IMR-90 (cell line): ENCODE measurements around the gene NOX3. TPM values are rescaled to one million over a fixed set of nuclear protein-coding genes. Genes with fewer than 3 reads are reported as not detected.

Experiments
- ATAC-seq: fragments of 200-7000 bp; cut with Tn5 transposase; 2 replicates; pipeline ENCODE4 v1.9.1; 2020; ENCODE audit warnings: low read depth, mild to moderate bottlenecking, moderate library complexity
- BruUV-seq: library from RNA; stranded (reverse); fragments of 400-500 nt; replicated peaks from 2 replicates; lab custom pipeline; 2021; lab: Mats Ljungman, UMichigan
- CTCF ChIA-PET: fragments of 300-600 bp; formaldehyde crosslinking; extraction: SDS; loops from one replicate; lab custom pipeline; 2021; ENCODE audit warnings: antibody characterized with exemption; lab: Yijun Ruan, JAX
- POLR2A ChIA-PET: fragments of 300-600 bp; sonication (Branson Sonifier 250); formaldehyde crosslinking; loops from one replicate; lab custom pipeline; 2022; ENCODE audit warnings: antibody characterized with exemption; ENCODE audit not compliant: unreplicated experiment; lab: Charles Lee
- DNase-seq: peaks from one replicate; pipeline ENCODE4 v3.0.0; 2013
- H2AFZ ChIP-seq: replicated peaks from 2 replicates; pipeline ENCODE3; 2013; ENCODE audit warnings: low read length, mild to moderate bottlenecking; ENCODE audit not compliant: poor library complexity
- H2AK5ac ChIP-seq: 2 replicates; pipeline ENCODE4 v1.6.1; 2013; ENCODE audit warnings: low read depth, low read length, inconsistent platforms
- H2AK9ac ChIP-seq: replicated peaks from 2 replicates; pipeline ENCODE3; 2013; ENCODE audit warnings: mild to moderate bottlenecking, low read depth, low read length, moderate library complexity; ENCODE audit not compliant: poor library complexity
- H2BK120ac ChIP-seq: 2 replicates; pipeline ENCODE4 v1.6.1; 2013; ENCODE audit warnings: low read depth, low read length, inconsistent platforms
- H2BK15ac ChIP-seq: 3 replicates; pipeline ENCODE4 v1.6.1; 2013; ENCODE audit warnings: low read depth, low read length, inconsistent platforms
- H2BK20ac ChIP-seq: 2 replicates; pipeline ENCODE4 v1.6.1; 2013; ENCODE audit warnings: low read depth, mild to moderate bottlenecking, inconsistent platforms, low read length, moderate library complexity
- H2BK5ac ChIP-seq: 2 replicates; pipeline ENCODE4 v1.6.1; 2013; ENCODE audit warnings: mild to moderate bottlenecking, low read depth, low read length, inconsistent platforms; ENCODE audit not compliant: poor library complexity, severe bottlenecking
- H3K14ac ChIP-seq: replicated peaks from 2 replicates; pipeline ENCODE4 v1.6.1; 2013; ENCODE audit warnings: low read depth, low read length, inconsistent platforms
- H3K18ac ChIP-seq: 2 replicates; pipeline ENCODE4 v1.6.1; 2013; ENCODE audit warnings: low read depth, low read length, control low read depth
- H3K23ac ChIP-seq: 2 replicates; pipeline ENCODE4 v1.6.1; 2013; ENCODE audit warnings: low read depth, low read length, inconsistent platforms
- H3K27ac ChIP-seq: 2 replicates; pipeline ENCODE4 v1.5.1; 2013; ENCODE audit warnings: mild to moderate bottlenecking, control low read depth, low read length; ENCODE audit not compliant: insufficient read depth
- H3K27me3 ChIP-seq: 2 replicates; pipeline ENCODE4 v1.6.1; 2013; ENCODE audit warnings: low read length; ENCODE audit not compliant: control insufficient read depth, insufficient read depth
- H3K36me3 ChIP-seq: 2 replicates; pipeline ENCODE4 v1.6.1; 2013; ENCODE audit warnings: low read length, mixed read lengths; ENCODE audit not compliant: control insufficient read depth, insufficient read depth
- H3K4ac ChIP-seq: 2 replicates; pipeline ENCODE4 v1.6.1; 2013; ENCODE audit warnings: low read depth, low read length, inconsistent platforms
- H3K4me1 ChIP-seq: 2 replicates; pipeline ENCODE4 v1.6.1; 2013; ENCODE audit warnings: low read length, mixed read lengths; ENCODE audit not compliant: control insufficient read depth, insufficient read depth
- H3K4me2 ChIP-seq: 2 replicates; pipeline ENCODE4 v1.6.1; 2013; ENCODE audit warnings: low read depth, mild to moderate bottlenecking, control low read depth, low read length, moderate library complexity
- H3K4me3 ChIP-seq: 2 replicates; pipeline ENCODE4 v1.5.1; 2013; ENCODE audit warnings: low read depth, mild to moderate bottlenecking, control low read depth, low read length, moderate library complexity; ENCODE audit not compliant: insufficient read depth
- H3K56ac ChIP-seq: 2 replicates; pipeline ENCODE4 v1.6.1; 2013; ENCODE audit warnings: low read length, inconsistent platforms; ENCODE audit not compliant: insufficient read depth; ENCODE audit errors: extremely low read depth
- H3K79me1 ChIP-seq, 2 experiments: 2 replicates each; pipeline ENCODE4 v1.6.1; 2013; ENCODE audit warnings: low read length in 2 of 2, inconsistent platforms in 1 of 2, low read depth in 1 of 2
- H3K9ac ChIP-seq: 2 replicates; pipeline ENCODE4 v1.6.1; 2013; ENCODE audit warnings: low read depth, low read length, control low read depth
- H3K9me1 ChIP-seq: 2 replicates; pipeline ENCODE4 v1.6.1; 2013; ENCODE audit warnings: low read length, inconsistent platforms; ENCODE audit not compliant: insufficient read depth
- H3K9me3 ChIP-seq: 2 replicates; pipeline ENCODE4 v1.6.1; 2013; ENCODE audit warnings: low read length; ENCODE audit not compliant: control insufficient read depth, insufficient read depth
- H4K20me1 ChIP-seq: 2 replicates; pipeline ENCODE4 v1.6.1; 2013; ENCODE audit warnings: low read length, inconsistent platforms; ENCODE audit not compliant: insufficient read depth
- H4K5ac ChIP-seq: 2 replicates; pipeline ENCODE4 v1.6.1; 2013; ENCODE audit warnings: mild to moderate bottlenecking, low read depth, low read length, control low read depth
- H4K8ac ChIP-seq, 2 experiments: 2 replicates each; pipeline ENCODE4 v1.6.1; 2013; ENCODE audit warnings: low read depth in 2 of 2, low read length in 2 of 2, control low read depth in 1 of 2, inconsistent platforms in 1 of 2
- H4K91ac ChIP-seq: 2 replicates; pipeline ENCODE4 v1.6.1; 2013; ENCODE audit warnings: low read depth, low read length, inconsistent platforms; ENCODE audit not compliant: insufficient read depth
- CEBPB ChIP-seq: IDR thresholded peaks from 2 replicates; pipeline ENCODE4 v1.6.1; 2012; ENCODE audit warnings: low read depth, low read length, improper control_type of control experiment
- CHD1 ChIP-seq: IDR thresholded peaks from 2 replicates; pipeline ENCODE4 v1.6.1; 2012; ENCODE audit warnings: low read depth, low read length, improper control_type of control experiment
- CTCF ChIP-seq: conservative IDR thresholded peaks from 2 replicates; pipeline ENCODE4 v1.5.1; 2012; ENCODE audit warnings: mild to moderate bottlenecking, low read depth, low read length, improper control_type of control experiment
- FOS ChIP-seq: fragments of 150-350 bp; IDR thresholded peaks from 2 replicates; pipeline ENCODE4 v1.6.1; 2016; ENCODE audit warnings: low read depth, low read length
- MAFK ChIP-seq: IDR thresholded peaks from 2 replicates; pipeline ENCODE4 v1.6.1; 2012; ENCODE audit warnings: low read depth, low read length, improper control_type of control experiment
- MAZ ChIP-seq: IDR thresholded peaks from 2 replicates; pipeline ENCODE4 v1.6.1; 2012; ENCODE audit warnings: low read depth, mild to moderate bottlenecking, low read length, improper control_type of control experiment, moderate library complexity, borderline replicate concordance
- MXI1 ChIP-seq: IDR thresholded peaks from 2 replicates; pipeline ENCODE4 v1.6.1; 2012; ENCODE audit warnings: low read depth, mild to moderate bottlenecking, low read length, moderate library complexity, borderline replicate concordance
- POLR2A ChIP-seq: IDR thresholded peaks from 2 replicates; pipeline ENCODE4 v1.6.1; 2012; ENCODE audit warnings: mild to moderate bottlenecking, low read depth, low read length
- RCOR1 ChIP-seq: IDR thresholded peaks from 2 replicates; pipeline ENCODE4 v1.6.1; 2012; ENCODE audit warnings: mild to moderate bottlenecking, low read length, improper control_type of control experiment; ENCODE audit not compliant: insufficient replicate concordance
- USF2 ChIP-seq: fragments of 150-350 bp; IDR thresholded peaks from 2 replicates; pipeline ENCODE4 v1.6.1; 2017; ENCODE audit warnings: mild to moderate bottlenecking, antibody characterized with exemption, low read length, low read depth
- WGBS, 2 experiments: methylation state at CpG; one replicate each; pipeline versions ENCODE4 v1.1.5 to v1.1.7; 2013; ENCODE audit warnings: missing lambda C conversion rate in 2 of 2; ENCODE audit not compliant: insufficient read length in 1 of 2; ENCODE audit errors: extremely low coverage in 2 of 2; 5-methylcytosine and 5-hydroxymethylcytosine counted together
- dilution Hi-C: fragments of 300-500 bp; cut with HindIII; formaldehyde crosslinking; loops from one replicate; pipeline ENCODE4 v1.14.3; 2018; ENCODE audit warnings: low sequenced_read_pairs; ENCODE audit not compliant: unreplicated experiment
- in situ Hi-C: fragments of 300-500 bp; cut with MboI; formaldehyde crosslinking; loops from 3 replicates; pipeline ENCODE4 v1.14.3; 2019; ENCODE audit warnings: low sequenced_read_pairs, inconsistent platforms, mixed read lengths
- intact Hi-C: fragments of 100-400 bp; cut with micrococcal nuclease; formaldehyde crosslinking; loops from 2 replicates; pipeline ENCODE4 v1.10.0; 2022
- polyA plus RNA-seq, 3 experiments: library from polyadenylated mRNA; depleted of rRNA; stranded (reverse); fragments of >200 nt; gene quantifications; 2 replicates each; pipeline ENCODE4 v1.2.3, GENCODE V29; 2012; ENCODE audit warnings: low replicate concordance in 1 of 3
- total RNA-seq: library from RNA; depleted of rRNA; stranded (reverse); fragments of >200 nt; gene quantifications from 2 replicates; pipeline ENCODE4 v1.2.3, GENCODE V29; 2012

The NOX3 gene
- total and polyA plus RNA-seq, 2 of the 4 experiments (the other 2 are of a cell fraction): not detected

GRCh38 chr6:155493694-155494143 lies 38.1 kb upstream of the NOX3 start:
- H3K4ac ChIP-seq: no peak overlapping the region
- in situ Hi-C loops (loop anchor here (10.0 kb wide), 1 partner anchor 309 kb away; no protein-coding TSS in a partner anchor), dilution Hi-C loops (no loop called here), intact Hi-C loops (loop anchor here (2.0 kb wide), 1 partner anchor 117 kb away; no protein-coding TSS in a partner anchor)
- no CpG with 5 or more reads among the region's 4 CpGs for WGBS, 2 experiments
- H3K36me3 ChIP-seq: no peaks in the 10 kb centered on the region
- H3K4me2 ChIP-seq: no peak overlapping the region
- peak; percentile 73 for ATAC-seq
- H3K4me3 ChIP-seq: no peak overlapping the region
- H2BK15ac ChIP-seq: no peak overlapping the region; the same call in 2 of the 3 replicates
- H3K9me3 ChIP-seq: no peaks in the 10 kb centered on the region
- DNase-seq: peak; percentile 100
- H4K91ac ChIP-seq: no peak overlapping the region
- no peak overlapping the region for H2AK9ac ChIP-seq
- CTCF ChIA-PET: interaction anchor here (0.5 to 2.0 kb wide), 2 partner anchors 22 to 164 kb away, joined by 3 to 4 read pairs; no protein-coding TSS in a partner anchor
- H3K27ac ChIP-seq: no peak overlapping the region; the same call in 1 of the 2 replicates
- no peaks in the 10 kb centered on the region for H3K27me3 ChIP-seq
- no peak overlapping the region for H4K5ac ChIP-seq
- peaks cover 18% of the 10 kb centered on the region for H3K4me1 ChIP-seq
- no peak overlapping the region for H3K14ac ChIP-seq
- no peak overlapping the region; the same call in 1 of the 2 replicates for H2BK120ac ChIP-seq
- peak overlapping the region; percentile 100 for H2BK5ac ChIP-seq
- no peaks in the 10 kb centered on the region for H4K20me1 ChIP-seq
- no peak overlapping the region for H2BK20ac ChIP-seq
- no peaks in the 10 kb centered on the region; the same call in 1 of the 2 replicates for H3K9me1 ChIP-seq
- H3K56ac ChIP-seq: no peak overlapping the region
- H3K23ac ChIP-seq: no peak overlapping the region
- no peak overlapping the region for H3K18ac ChIP-seq
- H4K8ac ChIP-seq: peak overlapping the region; percentile 80 to 88; a peak in 2 of 4 replicates
- TF ChIP-seq POLR2A (0 out of 2 replicates have a peak, but pooled peaks have one; percentile 39), RCOR1 (no peak), MXI1 (no peak), MAZ (no peak), FOS (peak; percentile 97), USF2 (peak; percentile 62), CTCF (no peak), CHD1 (no peak), MAFK (peak; percentile 59), CEBPB (peak; percentile 81)
- H3K79me1 ChIP-seq: no peaks in the 10 kb centered on the region
- H3K9ac ChIP-seq: no peak overlapping the region
- no TSS peak for BruUV-seq
- H2AK5ac ChIP-seq: no peak overlapping the region
- POLR2A ChIA-PET: interaction anchor here (1.1 kb wide), 1 partner anchor 12 kb away, joined by 8 read pairs; no protein-coding TSS in a partner anchor
- H2AFZ ChIP-seq: no peak overlapping the region
